Gastrocnemius medialis (tissue), 4 donors: ENCODE measurements around the gene FBLN2. TPM values are rescaled to one million over a fixed set of nuclear protein-coding genes. Genes with fewer than 3 reads are reported as not detected.

Source experiments
- ATAC-seq, 2 donors: fragments of 150-250 bp; one replicate each; pipeline ENCODE4 v1.9.1; 2016
- DNase-seq, 2 donors: peaks; one replicate each; pipeline ENCODE4 v3.0.0-alpha.2; 2019
- H3K27ac ChIP-seq, 4 donors: fragments of 200-600 bp; sonication (generic); 1 replicate in 1 of 4; 2 replicates in 3 of 4; pipeline ENCODE4 v1.5.1; 2016 to 2018; ENCODE audit warnings: mild to moderate bottlenecking in 2 of 4, moderate library complexity in 1 of 4
- H3K27me3 ChIP-seq, 3 donors: fragments of 200-600 bp; sonication (generic) in 2 of 3; 1 replicate in 1 of 3; 2 replicates in 2 of 3; pipeline versions ENCODE4 v1.5.1 to v1.6.0; 2016 to 2019; ENCODE audit warnings: mild to moderate bottlenecking in 1 of 3, moderate library complexity in 1 of 3
- H3K36me3 ChIP-seq, 2 donors: fragments of 200-600 bp; sonication (generic) in 1 of 2; one replicate each; pipeline ENCODE4 v1.5.1; 2017 to 2018
- H3K4me1 ChIP-seq, 2 donors: fragments of 200-600 bp; sonication (generic) in 1 of 2; one replicate each; pipeline ENCODE4 v1.5.1; 2016 to 2017; ENCODE audit warnings: mild to moderate bottlenecking in 2 of 2
- H3K4me3 ChIP-seq, 4 donors: fragments of 200-600 bp; sonication (generic) in 3 of 4; 1 replicate in 1 of 4; 2 replicates in 3 of 4; pipeline ENCODE4 v1.5.1; 2016 to 2019; ENCODE audit warnings: mild to moderate bottlenecking in 2 of 4
- H3K9me3 ChIP-seq, 3 donors: fragments of 200-600 bp; sonication (generic) in 2 of 3; 1 replicate in 1 of 3; 2 replicates in 2 of 3; pipeline ENCODE4 v1.5.1; 2016 to 2019
- CTCF ChIP-seq, 5 experiments: fragments of 450-650 bp in 3 of 5; fragments of 200-600 bp in 2 of 5; sonication (generic) in 2 of 5; IDR thresholded peaks in 4 of 5; conservative IDR thresholded peaks in 1 of 5; 1 replicate in 4 of 5; 2 replicates in 1 of 5; pipeline ENCODE4 v1.5.1; 2016 to 2019; ENCODE audit warnings: antibody characterized with exemption in 5 of 5, mild to moderate bottlenecking in 3 of 5, moderate library complexity in 3 of 5
- POLR2A ChIP-seq, 2 donors: fragments of 450-650 bp; IDR thresholded peaks; one replicate each; pipeline ENCODE4 v1.6.1; 2017; ENCODE audit warnings: antibody characterized with exemption in 2 of 2, mild to moderate bottlenecking in 2 of 2, moderate library complexity in 2 of 2
- in situ Hi-C, 4 donors: fragments of 200-750 bp; cut with MboI; loops; one replicate each; pipeline versions ENCODE4 v1.15.0 to v1.8.0; 2017; ENCODE audit warnings: low sequenced_read_pairs in 4 of 4
- intact Hi-C: fragments of 100-400 bp; cut with DNase I; formaldehyde crosslinking; loops from one replicate; pipeline ENCODE4 v1.15.1; 2023; ENCODE audit warnings: low total_unique reads
- total RNA-seq, 4 donors: library from RNA; depleted of rRNA; stranded (reverse); fragments of >200 nt; gene quantifications; one replicate each; pipeline versions ENCODE4 v1.1.0 to v1.2.3, GENCODE V29; 2016

Gene FBLN2
- total RNA-seq, 4 donors from 2014 or later, result 28.9 to 45.7 (median 34.0) TPM

GRCh38 chr3:13671482-13672233 is 122.7 kb downstream of the FBLN2 start:
- intact Hi-C loops, result no loop called here
- H3K9me3 ChIP-seq, result no peaks in the 10 kb centered on the region
- H3K4me3 ChIP-seq, result no peak overlapping the region
- in situ Hi-C loops, result no loop called here
- H3K4me1 ChIP-seq, result no peaks in the 10 kb centered on the region
- H3K36me3 ChIP-seq, result no peaks in the 10 kb centered on the region
- ATAC-seq (no peak), DNase-seq (no peak)
- TF ChIP-seq CTCF (IDR thresholded peaks at IDR 0.05 in 4 of 5, conservative IDR thresholded peaks at IDR 0.05 in 1 of 5) (no peak), POLR2A (IDR thresholded peaks at IDR 0.05) (no peak)
- no peak overlapping the region for H3K27ac ChIP-seq
- peaks cover 0 to 16% (median 5%) of the 10 kb centered on the region in 3 donors for H3K27me3 ChIP-seq

- DNase-seq, result no peak
- Histone ChIP-seq H3K4me3 (no peak overlapping the region), H3K27ac (no peak overlapping the region), H3K27me3 (peaks cover 0 to 11% (median 5%) of the 10 kb centered on the region in 3 donors), H3K4me1 (no peaks in the 10 kb centered on the region), H3K36me3 (no peaks in the 10 kb centered on the region), H3K9me3 (no peaks in the 10 kb centered on the region)
- in situ Hi-C loops, result no loop called here
- no peak for ATAC-seq
- TF ChIP-seq CTCF (IDR thresholded peaks at IDR 0.05 in 4 of 5, conservative IDR thresholded peaks at IDR 0.05 in 1 of 5) (no peak), POLR2A (IDR thresholded peaks at IDR 0.05) (no peak)
- intact Hi-C loops, result no loop called here
Observed at GRCh38 chr3:13673207-13673606, 124.3 kb downstream of the FBLN2 start.

- H3K27me3 ChIP-seq, result peaks cover 0 to 8% (median 5%) of the 10 kb centered on the region in 3 donors
- no peak for TF ChIP-seq CTCF (IDR thresholded peaks at IDR 0.05 in 4 of 5, conservative IDR thresholded peaks at IDR 0.05 in 1 of 5)
- TF ChIP-seq POLR2A (IDR thresholded peaks at IDR 0.05), result no peak
- intact Hi-C loops (no loop called here), in situ Hi-C loops (no loop called here)
- ATAC-seq, result no peak
- no peak overlapping the region for H3K27ac ChIP-seq
- no peak overlapping the region for H3K4me3 ChIP-seq
- H3K36me3 ChIP-seq, result no peaks in the 10 kb centered on the region
- DNase-seq, result no peak
- H3K9me3 ChIP-seq, result no peaks in the 10 kb centered on the region
- H3K4me1 ChIP-seq, result no peaks in the 10 kb centered on the region
Observed at GRCh38 chr3:13674538-13675185, 125.7 kb downstream of the FBLN2 start.

- H3K27me3 ChIP-seq, result peaks cover 0 to 5% (median 2%) of the 10 kb centered on the region in 3 donors
- no peaks in the 10 kb centered on the region for H3K9me3 ChIP-seq
- intact Hi-C loops, result no loop called here
Observed at GRCh38 chr3:13676356-13677017, 127.6 kb downstream of the FBLN2 start.

GRCh38 chr3:13677272-13677671 is 128.3 kb downstream of the FBLN2 start:
- no peaks in the 10 kb centered on the region for H3K4me1 ChIP-seq
- H3K9me3 ChIP-seq, result no peaks in the 10 kb centered on the region
- intact Hi-C loops (no loop called here), in situ Hi-C loops (no loop called here)
- H3K36me3 ChIP-seq, result no peaks in the 10 kb centered on the region
- no peak for TF ChIP-seq CTCF (IDR thresholded peaks at IDR 0.05 in 4 of 5, conservative IDR thresholded peaks at IDR 0.05 in 1 of 5)
- TF ChIP-seq POLR2A (IDR thresholded peaks at IDR 0.05), result no peak
- no peak overlapping the region for H3K27ac ChIP-seq
- peaks cover 0 to 5% (median 2%) of the 10 kb centered on the region in 3 donors for H3K27me3 ChIP-seq
- H3K4me3 ChIP-seq, result no peak overlapping the region
- DNase-seq (no peak), ATAC-seq (no peak)

More at GRCh38 chr3:13676356-13677017, 127.6 kb downstream of the FBLN2 start:
- in situ Hi-C loops, result no loop called here
- DNase-seq (no peak), ATAC-seq (no peak)
- Histone ChIP-seq H3K36me3 (no peaks in the 10 kb centered on the region), H3K4me1 (no peaks in the 10 kb centered on the region), H3K4me3 (no peak overlapping the region), H3K27ac (no peak overlapping the region)
- TF ChIP-seq POLR2A (IDR thresholded peaks at IDR 0.05), result no peak
